G401 (cell line): ENCODE results near the gene PTPRC. TPM values are rescaled to one million over a fixed set of nuclear protein-coding genes. Genes with fewer than 3 reads are reported as not detected.
"Not testable (repeated sequence)": the region's sequence is repeated elsewhere in the genome, so short reads cannot be mapped to it uniquely, and the experiment has no call there.

ENCODE experiments used
- DNase-seq: peaks from one replicate; pipeline ENCODE4 v3.0.0-alpha.2; 2015; ENCODE audit warnings: low spot score
- in situ Hi-C: cut with HindIII; loops from 2 replicates; pipeline ENCODE4 v1.10.0; 2016; ENCODE audit warnings: low sequenced_read_pairs, mixed read lengths
- total RNA-seq: library from RNA; depleted of rRNA; stranded (reverse); fragments of >200 nt; shearing (Covaris generic); gene quantifications from 2 replicates; pipeline ENCODE4 v1.2.3, GENCODE V29; 2014; rRNA removed

PTPRC gene, protein sequence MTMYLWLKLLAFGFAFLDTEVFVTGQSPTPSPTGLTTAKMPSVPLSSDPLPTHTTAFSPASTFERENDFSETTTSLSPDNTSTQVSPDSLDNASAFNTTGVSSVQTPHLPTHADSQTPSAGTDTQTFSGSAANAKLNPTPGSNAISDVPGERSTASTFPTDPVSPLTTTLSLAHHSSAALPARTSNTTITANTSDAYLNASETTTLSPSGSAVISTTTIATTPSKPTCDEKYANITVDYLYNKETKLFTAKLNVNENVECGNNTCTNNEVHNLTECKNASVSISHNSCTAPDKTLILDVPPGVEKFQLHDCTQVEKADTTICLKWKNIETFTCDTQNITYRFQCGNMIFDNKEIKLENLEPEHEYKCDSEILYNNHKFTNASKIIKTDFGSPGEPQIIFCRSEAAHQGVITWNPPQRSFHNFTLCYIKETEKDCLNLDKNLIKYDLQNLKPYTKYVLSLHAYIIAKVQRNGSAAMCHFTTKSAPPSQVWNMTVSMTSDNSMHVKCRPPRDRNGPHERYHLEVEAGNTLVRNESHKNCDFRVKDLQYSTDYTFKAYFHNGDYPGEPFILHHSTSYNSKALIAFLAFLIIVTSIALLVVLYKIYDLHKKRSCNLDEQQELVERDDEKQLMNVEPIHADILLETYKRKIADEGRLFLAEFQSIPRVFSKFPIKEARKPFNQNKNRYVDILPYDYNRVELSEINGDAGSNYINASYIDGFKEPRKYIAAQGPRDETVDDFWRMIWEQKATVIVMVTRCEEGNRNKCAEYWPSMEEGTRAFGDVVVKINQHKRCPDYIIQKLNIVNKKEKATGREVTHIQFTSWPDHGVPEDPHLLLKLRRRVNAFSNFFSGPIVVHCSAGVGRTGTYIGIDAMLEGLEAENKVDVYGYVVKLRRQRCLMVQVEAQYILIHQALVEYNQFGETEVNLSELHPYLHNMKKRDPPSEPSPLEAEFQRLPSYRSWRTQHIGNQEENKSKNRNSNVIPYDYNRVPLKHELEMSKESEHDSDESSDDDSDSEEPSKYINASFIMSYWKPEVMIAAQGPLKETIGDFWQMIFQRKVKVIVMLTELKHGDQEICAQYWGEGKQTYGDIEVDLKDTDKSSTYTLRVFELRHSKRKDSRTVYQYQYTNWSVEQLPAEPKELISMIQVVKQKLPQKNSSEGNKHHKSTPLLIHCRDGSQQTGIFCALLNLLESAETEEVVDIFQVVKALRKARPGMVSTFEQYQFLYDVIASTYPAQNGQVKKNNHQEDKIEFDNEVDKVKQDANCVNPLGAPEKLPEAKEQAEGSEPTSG (N-terminal part only)
- not detected in 2 replicates for total RNA-seq

DNA sequence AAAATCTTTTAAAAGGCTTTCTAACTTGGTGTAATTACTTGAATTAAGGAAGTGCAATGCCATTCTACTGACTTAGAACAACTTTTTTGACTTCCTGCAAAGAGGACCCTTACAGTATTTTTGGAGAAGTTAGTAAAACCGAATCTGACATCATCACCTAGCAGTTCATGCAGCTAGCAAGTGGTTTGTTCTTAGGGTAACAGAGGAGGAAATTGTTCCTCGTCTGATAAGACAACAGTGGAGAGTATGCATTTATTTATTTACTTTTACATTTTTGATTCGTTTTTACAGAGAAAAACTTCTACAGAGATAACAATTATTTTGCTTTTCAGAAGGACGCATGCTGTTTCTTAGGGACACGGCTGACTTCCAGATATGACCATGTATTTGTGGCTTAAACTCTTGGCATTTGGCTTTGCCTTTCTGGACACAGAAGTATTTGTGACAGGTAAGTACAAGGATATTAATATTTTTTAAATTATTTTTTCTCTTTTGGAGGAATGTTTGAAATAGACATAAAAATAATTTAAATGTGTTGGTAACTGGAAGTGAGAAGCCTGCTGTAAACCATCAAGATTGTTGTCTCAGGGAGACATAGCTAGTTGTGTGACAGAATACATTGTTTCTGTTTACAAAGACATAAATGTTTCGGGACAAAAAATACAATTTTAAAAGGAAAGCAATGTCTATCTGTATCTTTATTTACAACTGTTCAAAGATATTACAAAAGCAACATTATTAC lies at the start of gene PTPRC:
TSS of gene PTPRC (plus strand) at position 147 of the 742 bp plus-strand sequence. CDS start at position 376, 229 bp downstream.
- no peak for DNase-seq
- in situ Hi-C loops: no loop called here

DNA sequence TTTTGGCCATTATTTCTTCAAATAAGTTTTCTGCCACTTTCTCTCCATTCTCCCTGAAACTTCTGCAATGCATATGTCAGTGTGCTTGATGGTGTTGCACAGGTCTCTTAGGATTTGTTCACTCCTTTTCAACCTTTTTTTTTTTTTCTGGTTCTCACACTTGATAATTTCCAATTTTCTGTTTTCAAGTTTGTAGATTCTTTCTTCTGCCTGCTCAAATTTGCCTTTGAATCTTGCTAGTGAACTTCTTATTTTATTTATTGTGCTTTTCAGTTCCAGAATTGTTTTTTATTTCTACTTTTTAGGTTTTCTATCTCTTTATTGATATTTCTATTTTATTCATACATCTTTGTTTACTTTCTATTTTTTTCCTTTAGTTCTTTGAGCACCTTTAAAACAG lies 48.4 kb upstream of the PTPRC start:
- DNase-seq: no peak
- in situ Hi-C loops: no loop called here

DNA sequence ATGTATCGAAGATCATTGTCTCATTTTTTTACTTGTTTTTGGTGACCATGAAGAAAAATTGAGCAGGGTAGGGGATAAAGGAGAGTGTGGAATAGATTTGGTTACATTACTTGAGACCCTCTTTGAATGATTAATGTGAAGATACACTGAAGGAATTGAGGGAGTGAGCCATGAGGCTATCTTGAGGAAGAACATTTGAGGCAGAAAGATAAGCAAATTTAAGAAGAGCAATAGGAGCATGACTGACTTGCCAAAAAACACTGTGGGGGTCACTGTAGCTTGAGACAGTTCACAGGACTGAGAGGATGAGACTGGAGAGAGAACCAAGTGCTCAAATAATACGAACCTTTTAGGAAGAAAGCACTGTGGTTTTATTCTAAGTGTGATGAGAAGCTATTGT lies 43.1 kb upstream of the PTPRC start:
- in situ Hi-C loops: no loop called here

DNA sequence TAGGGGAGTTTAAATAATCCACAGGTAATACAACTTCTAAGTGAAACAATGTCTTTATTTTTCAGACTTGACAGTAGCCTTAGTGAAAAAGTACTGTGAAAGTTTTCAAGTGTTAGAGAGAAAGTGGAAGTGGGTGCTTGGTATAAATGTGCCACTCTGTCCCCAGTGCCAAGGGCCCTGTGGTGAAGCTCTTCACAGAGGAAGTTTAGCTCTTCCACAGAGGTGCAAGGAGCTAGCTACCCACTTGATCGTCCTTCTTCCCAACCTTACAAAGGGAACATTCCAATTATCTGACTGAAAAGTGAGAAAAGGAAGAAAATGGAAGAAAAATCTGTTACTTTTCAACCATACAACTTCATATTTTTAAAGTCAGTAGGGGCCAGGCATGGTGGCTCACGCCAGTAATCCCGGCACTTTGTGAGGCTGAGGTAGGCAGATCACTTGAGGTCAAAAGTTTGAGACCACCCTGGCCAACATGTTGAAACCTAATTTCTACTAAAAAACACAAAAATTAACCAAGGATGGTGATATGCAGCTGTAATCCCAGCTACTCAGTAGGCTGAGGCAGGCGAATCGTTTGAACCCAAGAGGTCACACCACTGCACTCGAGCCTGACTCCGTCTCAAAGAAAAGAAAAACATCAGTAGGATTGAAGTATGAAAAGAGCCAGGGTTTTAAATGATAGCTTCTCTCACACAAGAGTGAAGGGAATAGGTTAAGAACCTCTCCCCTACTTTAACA lies 41.0 kb upstream of the PTPRC start:
- DNase-seq: no peak
- in situ Hi-C loops: no loop called here

More for the DNA sequence above, 43.1 kb upstream of the PTPRC start:
- DNase-seq: no peak

DNA sequence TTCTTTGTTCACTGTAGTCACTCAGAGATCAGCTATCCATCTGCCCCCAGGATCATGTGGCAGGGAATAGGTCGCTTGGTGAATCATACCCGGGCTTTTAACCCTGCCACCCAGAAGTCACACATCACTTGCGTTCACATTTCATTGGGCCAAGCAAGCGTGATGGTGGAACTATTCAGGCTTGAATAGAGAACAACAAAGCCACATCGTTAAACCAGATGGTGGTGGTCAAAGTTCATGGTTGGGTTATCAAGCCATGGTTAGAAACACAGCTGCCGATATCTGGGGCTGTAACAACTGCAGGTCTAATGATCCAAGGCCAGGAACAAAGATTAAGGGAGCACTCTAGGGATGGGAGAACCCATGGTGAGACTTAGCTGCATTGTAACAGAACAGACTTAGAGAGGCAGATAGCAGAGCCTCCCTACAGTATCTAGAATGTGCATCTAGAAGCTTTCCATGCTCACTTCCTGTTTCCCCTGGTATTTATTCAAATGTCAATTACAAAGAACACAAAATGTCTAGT lies 40.0 kb upstream of the PTPRC start:
- in situ Hi-C loops: no loop called here
- DNase-seq: no peak

DNA sequence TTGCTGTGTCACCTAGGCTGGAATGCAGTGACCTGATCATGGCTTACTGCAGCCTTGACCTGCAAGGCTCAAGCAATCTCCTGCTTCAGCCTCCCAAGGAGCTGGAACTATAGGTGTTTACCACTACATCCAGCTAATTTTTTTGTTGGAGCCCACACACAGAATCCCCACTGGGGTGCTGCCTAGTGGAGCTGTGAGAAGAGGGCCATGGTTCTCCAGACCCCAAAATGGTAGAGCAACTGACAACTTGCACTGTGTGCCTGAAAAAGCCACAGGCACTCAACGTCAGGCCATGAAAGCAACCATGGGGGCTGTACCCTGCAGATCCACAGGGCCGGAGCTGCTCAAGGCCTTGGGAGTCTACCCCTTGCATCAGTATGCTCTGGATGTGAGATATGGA lies 39.1 kb upstream of the PTPRC start:
- no peak for DNase-seq
- in situ Hi-C loops: no loop called here

DNA sequence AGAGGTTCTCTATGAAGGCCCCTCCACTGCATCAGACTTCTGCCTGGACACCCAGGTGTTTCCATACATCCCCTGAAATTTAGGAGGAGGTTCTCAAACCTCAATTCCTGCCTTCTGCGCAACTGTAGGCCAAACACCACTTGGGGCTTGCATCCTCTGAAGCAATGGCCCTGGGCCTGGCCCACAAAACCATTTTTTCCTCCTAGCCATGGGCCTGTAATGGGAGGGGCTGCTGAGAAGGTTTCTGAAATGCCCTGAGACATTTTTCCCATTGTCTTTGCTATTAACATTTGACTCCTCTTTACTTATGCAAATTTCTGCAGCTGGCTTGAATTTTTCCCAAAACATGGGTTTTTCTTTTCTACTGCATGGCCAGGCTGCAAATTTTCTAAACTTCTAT lies 37.9 kb upstream of the PTPRC start:
- in situ Hi-C loops: no loop called here

DNA sequence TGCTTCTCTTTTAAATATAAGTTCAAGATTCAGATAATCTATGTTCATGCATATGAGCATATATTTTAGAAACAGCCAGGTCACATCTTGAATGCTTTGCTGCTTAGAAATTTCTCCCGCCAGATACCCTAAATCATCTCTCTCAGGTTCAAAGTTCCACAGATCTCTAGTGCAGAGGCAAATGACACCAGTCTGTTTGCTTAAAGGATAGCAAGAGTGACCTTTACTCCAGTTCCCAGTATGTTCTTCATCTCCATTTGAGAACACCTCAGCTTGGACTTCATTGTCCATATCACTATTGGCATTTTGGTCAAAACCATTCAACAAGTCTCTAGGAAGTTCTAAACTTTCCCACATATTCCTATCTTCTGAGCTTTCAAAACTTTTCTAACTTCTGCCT lies 37.5 kb upstream of the PTPRC start:
- DNase-seq, in situ Hi-C loops: not testable (repeated sequence)

More for the DNA sequence above, 37.9 kb upstream of the PTPRC start:
- DNase-seq: no peak

DNA sequence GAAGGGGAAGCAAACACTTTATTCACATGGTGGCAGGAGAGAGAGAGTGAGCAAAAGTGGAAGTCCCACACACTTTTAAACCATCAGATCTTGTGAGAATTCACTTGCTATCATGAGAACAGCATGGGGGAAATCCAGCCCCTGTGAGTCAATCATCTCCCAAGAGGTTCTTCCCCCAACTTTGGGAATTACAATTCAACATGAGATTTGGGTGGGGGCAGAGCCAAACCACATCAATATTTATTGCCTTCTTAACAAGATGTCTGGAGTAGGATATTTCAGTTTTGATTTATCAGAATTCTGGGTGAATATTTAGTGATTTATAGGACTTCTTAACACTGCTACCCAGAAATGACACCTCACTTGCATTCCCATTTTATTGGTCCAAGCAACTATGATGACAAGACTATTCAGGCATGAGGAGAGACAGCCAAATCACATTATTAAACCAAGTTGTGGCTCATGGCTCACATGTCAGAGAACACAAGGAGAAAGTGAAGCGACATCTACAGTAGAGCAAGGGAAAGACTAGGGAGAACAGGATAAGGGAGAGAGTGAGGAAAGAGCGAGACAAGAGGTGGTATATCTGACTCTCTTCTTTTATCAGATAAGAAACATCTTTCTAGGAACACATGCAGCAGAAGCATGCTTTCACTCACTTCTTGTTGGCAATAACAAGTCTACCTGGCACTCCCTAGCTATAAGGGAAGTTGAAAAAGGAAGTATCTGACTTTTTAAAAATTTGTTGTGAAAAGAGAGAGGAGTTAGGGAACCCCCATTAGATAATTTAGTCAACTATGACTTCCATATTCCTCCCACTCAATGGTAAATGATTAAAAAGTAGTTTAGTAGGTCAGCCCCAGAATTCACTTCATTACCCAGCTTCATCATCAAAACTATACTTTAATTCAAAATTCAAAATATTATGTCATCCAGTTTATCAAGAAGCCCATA lies 36.6 kb upstream of the PTPRC start:
- in situ Hi-C loops: no loop called here
- no peak for DNase-seq

DNA sequence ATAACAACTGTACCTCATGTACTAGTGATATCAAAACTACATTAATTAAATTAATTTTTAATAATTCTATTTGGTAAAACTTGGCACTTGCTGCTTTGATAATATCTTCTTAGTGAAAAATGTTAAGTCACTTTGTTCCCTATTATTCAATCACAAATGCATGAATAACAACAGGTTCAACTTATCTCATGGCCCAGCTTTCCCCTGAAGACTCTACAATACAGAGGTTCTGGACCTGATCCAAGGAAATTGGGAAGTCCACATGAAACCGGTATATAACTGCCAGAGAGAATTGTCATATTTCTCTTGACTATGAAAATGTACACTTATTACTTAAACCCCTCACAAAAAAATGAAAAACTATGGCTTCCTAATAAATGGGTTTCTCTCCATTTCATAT lies 33.9 kb upstream of the PTPRC start:
- in situ Hi-C loops: no loop called here
- DNase-seq: no peak

DNA sequence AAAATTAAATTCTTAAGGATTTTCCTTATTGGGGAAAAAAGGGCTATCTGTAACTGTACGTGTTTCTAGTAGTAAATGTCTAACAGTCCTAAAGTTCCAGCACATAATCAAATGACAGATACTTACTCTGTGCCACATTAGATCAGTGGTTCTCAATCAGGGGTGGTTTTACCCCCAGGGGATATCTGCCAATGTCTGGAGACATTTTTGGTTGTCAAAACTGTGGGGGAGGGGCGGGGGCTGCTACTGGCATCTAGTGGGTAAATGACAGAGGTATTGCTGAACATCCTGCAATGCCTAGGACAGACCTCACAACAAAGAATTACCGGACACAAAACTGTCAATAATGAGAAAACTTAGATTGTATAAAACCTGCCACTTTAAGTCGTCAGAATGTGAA lies 33.4 kb upstream of the PTPRC start:
- no peak for DNase-seq
- in situ Hi-C loops: no loop called here

DNA sequence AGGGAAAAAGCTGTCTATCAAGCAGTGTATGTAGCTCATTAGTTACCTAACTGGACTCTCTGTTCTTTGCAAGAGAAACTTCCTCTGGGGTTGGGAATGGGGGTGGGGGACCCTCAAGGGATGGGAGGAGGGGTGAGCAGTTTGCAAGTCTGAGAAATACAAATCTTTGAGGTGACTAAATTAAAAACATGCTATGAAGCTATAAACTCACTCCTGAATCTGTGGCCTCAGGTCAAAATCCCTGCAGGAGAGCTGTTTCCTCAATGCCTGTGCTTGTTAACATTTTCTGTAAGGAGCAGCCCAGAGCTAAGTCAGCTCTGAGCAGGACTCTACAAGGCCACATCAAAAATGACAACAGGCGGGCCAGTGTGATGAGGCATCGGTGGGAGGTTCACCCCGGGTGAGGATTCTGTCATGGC lies 32.8 kb upstream of the PTPRC start:
- in situ Hi-C loops: no loop called here
- no peak for DNase-seq

DNA sequence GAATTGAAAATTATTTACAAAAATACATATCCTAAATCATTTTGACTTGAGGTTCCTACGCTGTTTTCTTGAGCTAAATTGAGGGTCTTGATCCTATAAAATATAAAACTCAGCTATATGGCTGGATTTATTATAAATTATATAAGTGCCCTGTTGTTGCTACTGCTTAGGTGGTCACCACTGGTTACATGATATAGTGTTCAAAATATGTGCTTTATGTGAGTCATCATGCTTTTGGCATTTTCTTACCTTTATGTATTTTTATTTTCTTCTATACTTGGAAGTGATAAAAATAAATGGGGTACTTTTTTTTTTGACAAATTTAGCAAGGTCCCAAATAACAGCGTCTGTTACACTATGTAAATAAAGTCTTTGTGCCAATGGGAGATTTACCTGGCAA lies 31.1 kb upstream of the PTPRC start:
- DNase-seq: no peak
- in situ Hi-C loops: no loop called here

DNA sequence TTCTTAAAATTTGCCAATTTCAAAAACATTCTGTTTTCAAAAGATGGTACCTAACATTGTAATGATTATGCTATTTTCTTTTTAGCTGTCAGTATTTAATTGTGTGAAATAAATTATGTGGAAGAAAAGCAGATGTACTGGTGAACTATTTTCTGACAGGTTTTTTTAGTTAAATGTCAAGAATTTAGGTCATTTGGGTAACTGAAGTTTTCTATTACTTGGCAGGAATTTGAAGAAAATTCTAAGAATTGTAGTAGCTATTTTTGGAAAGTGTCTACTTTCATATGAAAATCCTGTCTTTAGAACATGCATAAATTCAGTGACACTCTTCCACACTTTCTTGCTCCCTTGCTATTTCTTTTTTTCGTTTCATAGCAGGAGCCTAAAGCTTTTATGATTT lies 28.5 kb upstream of the PTPRC start:
- in situ Hi-C loops: no loop called here

DNA sequence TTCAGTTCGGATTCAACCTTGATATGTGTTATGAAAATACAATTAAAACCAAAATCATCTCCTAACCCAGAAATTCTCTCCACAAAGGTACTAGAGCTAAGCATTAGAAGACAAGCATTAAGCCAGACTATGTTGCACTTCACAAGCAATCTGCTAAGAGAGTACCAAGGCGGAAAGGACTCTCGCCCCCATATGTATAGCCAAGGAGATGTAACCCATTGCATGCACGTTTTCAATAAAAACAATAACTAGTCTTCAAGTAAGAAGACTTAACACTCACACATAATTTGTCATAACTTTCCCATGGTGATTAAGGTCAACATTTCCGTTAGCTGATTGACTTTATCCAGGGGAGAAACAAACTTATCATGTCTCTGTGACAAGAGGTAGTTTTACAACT lies 27.6 kb upstream of the PTPRC start:
- DNase-seq: no peak
- in situ Hi-C loops: no loop called here

More for the DNA sequence above, 28.5 kb upstream of the PTPRC start:
- DNase-seq: no peak

DNA sequence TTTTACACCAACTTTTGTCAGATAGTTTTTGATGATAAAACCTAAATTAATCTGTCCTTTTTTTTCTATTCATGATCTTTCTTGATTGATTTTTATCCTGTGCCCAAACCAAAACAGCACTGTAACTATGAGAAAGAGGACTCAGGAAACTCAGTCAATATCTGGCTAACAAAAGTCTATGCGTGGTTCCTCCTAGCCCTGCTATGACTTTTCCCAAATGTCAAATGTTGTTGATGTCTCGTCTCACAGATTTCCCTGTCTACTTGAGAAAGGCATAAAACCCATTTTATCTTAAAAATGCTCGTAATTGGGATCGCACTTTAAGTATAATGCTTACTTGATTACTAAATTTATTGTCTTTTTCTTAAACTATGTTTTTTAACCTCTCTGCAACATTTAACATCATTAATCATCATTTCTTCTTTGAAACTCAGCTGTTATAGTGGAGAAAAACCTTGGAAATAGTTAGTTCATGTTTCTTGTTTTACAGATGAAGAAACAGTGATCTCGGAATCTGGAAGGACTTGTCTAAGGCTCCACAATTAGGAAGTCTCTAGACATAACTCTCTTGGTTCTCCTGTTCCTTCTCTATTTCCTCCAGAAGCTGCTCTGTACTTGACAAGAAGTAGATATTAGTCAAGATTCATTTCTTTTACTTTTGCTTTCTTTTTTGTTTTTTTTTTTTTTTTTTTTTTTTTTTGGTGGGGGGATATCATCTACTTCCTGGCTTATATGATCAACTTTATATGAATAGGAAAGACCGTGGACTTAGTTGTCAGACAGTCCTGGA lies 26.2 kb upstream of the PTPRC start:
- no peak for DNase-seq
- in situ Hi-C loops: no loop called here
